Sigmoid colon (tissue), 7 donors: ENCODE measurements around the gene TENT4A. TPM values are rescaled to one million over a fixed set of nuclear protein-coding genes. Genes with fewer than 3 reads are reported as not detected.
A peak's percentile ranks its signal among the peaks of the same experiment; 100 is the strongest.

Experiments used
- DNase-seq: peaks from one replicate; pipeline ENCODE4 v3.0.0-alpha.2; 2019
- H3K27ac ChIP-seq, 4 donors: fragments of 200-600 bp; sonication (generic); one replicate each; pipeline ENCODE4 v1.5.1; 2016 to 2019; ENCODE audit warnings: mild to moderate bottlenecking in 1 of 4
- H3K27me3 ChIP-seq, 3 donors: fragments of 200-600 bp; sonication (generic); one replicate each; pipeline ENCODE4 v1.5.1; 2019; ENCODE audit warnings: mild to moderate bottlenecking in 1 of 3
- H3K36me3 ChIP-seq, 4 donors: fragments of 200-600 bp; sonication (generic); one replicate each; pipeline ENCODE4 v1.5.1; 2016 to 2019
- H3K4me1 ChIP-seq, 4 donors: fragments of 200-600 bp; sonication (generic); one replicate each; pipeline ENCODE4 v1.5.1; 2017 to 2019
- H3K4me3 ChIP-seq, 4 donors: fragments of 200-600 bp; sonication (generic); one replicate each; pipeline ENCODE4 v1.5.1; 2017 to 2019; ENCODE audit warnings: mild to moderate bottlenecking in 2 of 4, moderate library complexity in 1 of 4
- H3K9me3 ChIP-seq, 4 donors: fragments of 200-600 bp in 3 of 4; sonication (generic) in 3 of 4; one replicate each; pipeline versions ENCODE4 v1.5.1 to v1.6.1; 2013 to 2019
- CTCF ChIP-seq, 4 experiments: fragments of 450-650 bp in 3 of 4; fragments of 200-600 bp in 1 of 4; IDR thresholded peaks; one replicate each; pipeline ENCODE4 v1.5.1; 2016 to 2019; ENCODE audit warnings: antibody characterized with exemption in 4 of 4, mild to moderate bottlenecking in 3 of 4, moderate library complexity in 2 of 4
- EP300 ChIP-seq, 4 donors: sonication (generic); formaldehyde crosslinking; IDR thresholded peaks; one replicate each; pipeline ENCODE4 v1.6.1; 2017; ENCODE audit warnings: antibody characterized with exemption in 4 of 4
- POLR2A ChIP-seq, 2 donors: fragments of 450-650 bp; IDR thresholded peaks; one replicate each; pipeline ENCODE4 v1.6.1; 2016; ENCODE audit warnings: antibody characterized with exemption in 2 of 2, mild to moderate bottlenecking in 2 of 2, moderate library complexity in 2 of 2
- POLR2AphosphoS5 ChIP-seq, 4 donors: sonication (generic); formaldehyde crosslinking; IDR thresholded peaks; one replicate each; pipeline ENCODE4 v1.6.1; 2017; ENCODE audit warnings: antibody characterized with exemption in 4 of 4
- WGBS, 2 donors: extraction: QIAGEN DNeasy Blood & Tissue Kit; methylation state at CpG; one replicate each; pipeline ENCODE4 v1.1.7; 2013; 5-methylcytosine and 5-hydroxymethylcytosine counted together
- intact Hi-C: fragments of 100-400 bp; cut with DNase I; formaldehyde crosslinking; loops from one replicate; pipeline ENCODE4 v1.15.1; 2023
- polyA plus RNA-seq, 3 donors: library from polyadenylated mRNA; stranded (reverse); fragments of 200-250 nt; gene quantifications; one replicate each; pipeline ENCODE4 v1.2.3, GENCODE V29; 2013
- total RNA-seq, 4 donors: library from RNA; depleted of rRNA; stranded (reverse); fragments of >200 nt; gene quantifications; one replicate each; pipeline ENCODE4 v1.1.0, GENCODE V29; 2016
- donor health status: healthy with polysubstance abuse.
- donor health status: Bipolar disorder and iron deficiency.
- donor health status: healthy.

TENT4A gene
- total and polyA plus RNA-seq, 7 donors, result 3.0 to 27.4 (median 14.6) TPM

- TF ChIP-seq POLR2AphosphoS5 (IDR thresholded peaks at IDR 0.05) (no peak), CTCF (IDR thresholded peaks at IDR 0.05) (no peak), POLR2A (IDR thresholded peaks at IDR 0.05) (no peak), EP300 (IDR thresholded peaks at IDR 0.05) (no peak)
- DNase-seq, result peak; percentile 69
- WGBS, 2 donors, result 59 to 64% methylated on average over 12 of the region's 12 CpGs
- intact Hi-C loops, result no loop called here
- no peak overlapping the region for H3K4me3 ChIP-seq
- no peaks in the 10 kb centered on the region for H3K9me3 ChIP-seq
- no peaks in the 10 kb centered on the region for H3K36me3 ChIP-seq
- H3K27me3 ChIP-seq, result no peaks in the 10 kb centered on the region
- H3K27ac ChIP-seq, result no peak overlapping the region
- peaks cover 0 to 86% (median 68%) of the 10 kb centered on the region in 4 donors for H3K4me1 ChIP-seq
Measured at GRCh38 chr5:6729386-6730310, 16.4 kb downstream of the TENT4A start.

GRCh38 chr5:6730407-6730806, 17.2 kb downstream of the TENT4A start:
- no peak for TF ChIP-seq CTCF (IDR thresholded peaks at IDR 0.05)
- no peak for TF ChIP-seq POLR2A (IDR thresholded peaks at IDR 0.05)
- TF ChIP-seq EP300 (IDR thresholded peaks at IDR 0.05), result no peak
- 41 to 58% methylated on average over 8 of the region's 8 CpGs for WGBS, 2 donors

GRCh38 chr5:6730807-6731206, 17.6 kb downstream of the TENT4A start:
- no peak for DNase-seq
- Histone ChIP-seq H3K36me3 (no peaks in the 10 kb centered on the region), H3K9me3 (no peaks in the 10 kb centered on the region), H3K4me1 (peaks cover 0 to 79% (median 64%) of the 10 kb centered on the region in 4 donors), H3K27me3 (no peaks in the 10 kb centered on the region), H3K4me3 (no peak overlapping the region), H3K27ac (no peak overlapping the region)
- TF ChIP-seq CTCF (IDR thresholded peaks at IDR 0.05) (no peak), POLR2A (IDR thresholded peaks at IDR 0.05) (no peak), EP300 (IDR thresholded peaks at IDR 0.05) (no peak), POLR2AphosphoS5 (IDR thresholded peaks at IDR 0.05) (no peak)
- intact Hi-C loops, result no loop called here
- WGBS, 2 donors, result 33 to 78% methylated on average over 3 of the region's 3 CpGs

More at GRCh38 chr5:6730407-6730806, 17.2 kb downstream of the TENT4A start:
- peaks cover 0 to 83% (median 66%) of the 10 kb centered on the region in 4 donors for H3K4me1 ChIP-seq
- no peak overlapping the region for H3K27ac ChIP-seq
- no peak overlapping the region for H3K4me3 ChIP-seq
- no peaks in the 10 kb centered on the region for H3K36me3 ChIP-seq
- intact Hi-C loops, result no loop called here
- peak; percentile 37 for DNase-seq
- H3K27me3 ChIP-seq, result no peaks in the 10 kb centered on the region
- H3K9me3 ChIP-seq, result no peaks in the 10 kb centered on the region

GRCh38 chr5:6731465-6732237, 18.4 kb downstream of the TENT4A start:
- Histone ChIP-seq H3K27ac (peak overlapping the region in 3 of 4 donors; percentile 58 to 70 (median 64)), H3K4me3 (no peak overlapping the region), H3K27me3 (no peaks in the 10 kb centered on the region), H3K9me3 (no peaks in the 10 kb centered on the region), H3K4me1 (peaks cover 0 to 71% (median 60%) of the 10 kb centered on the region in 4 donors), H3K36me3 (no peaks in the 10 kb centered on the region)
- TF ChIP-seq POLR2A (IDR thresholded peaks at IDR 0.05) (no peak), POLR2AphosphoS5 (IDR thresholded peaks at IDR 0.05) (no peak), CTCF (IDR thresholded peaks at IDR 0.05) (no peak)
- intact Hi-C loops, result no loop called here
- 53 to 71% methylated on average over 7 of the region's 7 CpGs for WGBS, 2 donors
- peak; percentile 36 for DNase-seq
